ENCODE results near the gene RSRC1. TPM values are rescaled to one million over a fixed set of nuclear protein-coding genes. Genes with fewer than 3 reads are reported as not detected.
A peak's percentile ranks its signal among the peaks of the same experiment; 100 is the strongest.

RSRC1 gene
- total and polyA plus RNA-seq, 3 experiments from 2014 or later: 32.9 to 43.3 (median 35.4) TPM

- no peak overlapping the region for H3K4me3 Mint-ChIP-seq
- H3K9me3 Mint-ChIP-seq: no peaks in the 10 kb centered on the region
- POLR2A ChIA-PET: interaction anchor here (0.7 kb wide), 1 partner anchor 21 kb away, joined by 15 read pairs; no protein-coding TSS in a partner anchor
- CTCF ChIA-PET: no interaction called here
- no peaks in the 10 kb centered on the region for H3K4me1 Mint-ChIP-seq
- no peak overlapping the region for H3K27ac ChIP-seq (ENCODE audit: low read depth, low read length)
- no peak for DNase-seq
- H3K27me3 Mint-ChIP-seq: no peaks in the 10 kb centered on the region
- H3K27me3 ChIP-seq (ENCODE audit: insufficient read depth, low read length, poor library complexity, severe bottlenecking): no peaks in the 10 kb centered on the region
- H3K36me3 Mint-ChIP-seq: peaks cover 0 to 9% (median 4%) of the 10 kb centered on the region in 3 donors
- no peak overlapping the region for H3K27ac Mint-ChIP-seq
- H3K4me1 ChIP-seq (ENCODE audit: insufficient read depth, low read length): no peaks in the 10 kb centered on the region
- no peaks in the 10 kb centered on the region for H3K9me3 ChIP-seq (ENCODE audit: low read length)
- no peak overlapping the region for H3K4me3 ChIP-seq (ENCODE audit: low read length)
- no peaks in the 10 kb centered on the region for H3K36me3 ChIP-seq (ENCODE audit: insufficient read depth, low read length)
These were observed 345.5 kb downstream of the RSRC1 start for GRCh38 chr3:158455406-158455805.

- Histone ChIP-seq H3K27me3 (ENCODE audit: insufficient read depth, low read length, poor library complexity, severe bottlenecking) (no peaks in the 10 kb centered on the region), H3K9me3 (ENCODE audit: low read length) (no peaks in the 10 kb centered on the region), H3K27ac (ENCODE audit: low read depth, low read length) (no peak overlapping the region), H3K4me3 (ENCODE audit: low read length) (no peak overlapping the region), H3K36me3 (ENCODE audit: insufficient read depth, low read length) (no peaks in the 10 kb centered on the region), H3K4me1 (ENCODE audit: insufficient read depth, low read length) (no peaks in the 10 kb centered on the region)
- no peak overlapping the region for H3K4me3 Mint-ChIP-seq
- no peaks in the 10 kb centered on the region for H3K27me3 Mint-ChIP-seq
- H3K4me1 Mint-ChIP-seq: no peaks in the 10 kb centered on the region
- peaks cover 0 to 10% (median 4%) of the 10 kb centered on the region in 3 donors for H3K36me3 Mint-ChIP-seq
- POLR2A ChIA-PET: no interaction called here
- H3K9me3 Mint-ChIP-seq: no peaks in the 10 kb centered on the region
- DNase-seq: no peak
- CTCF ChIA-PET: no interaction called here
- no peak overlapping the region for H3K27ac Mint-ChIP-seq
These were observed 346.2 kb downstream of the RSRC1 start for GRCh38 chr3:158456114-158456513.

- CTCF ChIA-PET: no interaction called here
- no peak overlapping the region for H3K27ac Mint-ChIP-seq
- no peak for DNase-seq
These were observed 348.6 kb downstream of the RSRC1 start for GRCh38 chr3:158458464-158458863.

GRCh38 chr3:158460926-158461325 is 351.0 kb downstream of the RSRC1 start:
- Histone ChIP-seq H3K27me3 (ENCODE audit: insufficient read depth, low read length, poor library complexity, severe bottlenecking) (no peaks in the 10 kb centered on the region), H3K4me3 (ENCODE audit: low read length) (no peak overlapping the region), H3K36me3 (ENCODE audit: insufficient read depth, low read length) (no peaks in the 10 kb centered on the region), H3K4me1 (ENCODE audit: insufficient read depth, low read length) (no peaks in the 10 kb centered on the region), H3K9me3 (ENCODE audit: low read length) (no peaks in the 10 kb centered on the region), H3K27ac (ENCODE audit: low read depth, low read length) (no peak overlapping the region)
- DNase-seq: no peak
- Mint-ChIP-seq H3K9me3 (no peaks in the 10 kb centered on the region), H3K36me3 (peaks cover 0 to 3% (median 1%) of the 10 kb centered on the region in 3 donors), H3K4me3 (no peak overlapping the region), H3K27ac (no peak overlapping the region), H3K27me3 (no peaks in the 10 kb centered on the region), H3K4me1 (peaks cover 0 to 5% (median 0%) of the 10 kb centered on the region in 3 donors)
- POLR2A ChIA-PET: no interaction called here
- CTCF ChIA-PET: no interaction called here

More at GRCh38 chr3:158458464-158458863, 348.6 kb downstream of the RSRC1 start:
- no peaks in the 10 kb centered on the region for H3K4me1 Mint-ChIP-seq
- Histone ChIP-seq H3K27ac (ENCODE audit: low read depth, low read length) (no peak overlapping the region), H3K9me3 (ENCODE audit: low read length) (no peaks in the 10 kb centered on the region), H3K4me1 (ENCODE audit: insufficient read depth, low read length) (no peaks in the 10 kb centered on the region), H3K27me3 (ENCODE audit: insufficient read depth, low read length, poor library complexity, severe bottlenecking) (no peaks in the 10 kb centered on the region), H3K36me3 (ENCODE audit: insufficient read depth, low read length) (no peaks in the 10 kb centered on the region), H3K4me3 (ENCODE audit: low read length) (no peak overlapping the region)
- H3K4me3 Mint-ChIP-seq: no peak overlapping the region
- H3K27me3 Mint-ChIP-seq: no peaks in the 10 kb centered on the region
- peaks cover 0 to 10% (median 1%) of the 10 kb centered on the region in 3 donors for H3K36me3 Mint-ChIP-seq
- no peaks in the 10 kb centered on the region for H3K9me3 Mint-ChIP-seq
- POLR2A ChIA-PET: no interaction called here

- Mint-ChIP-seq H3K9me3 (no peaks in the 10 kb centered on the region), H3K4me3 (no peak overlapping the region), H3K27me3 (no peaks in the 10 kb centered on the region), H3K36me3 (peaks cover 0 to 3% (median 1%) of the 10 kb centered on the region in 3 donors), H3K27ac (no peak overlapping the region), H3K4me1 (peaks cover 0 to 5% (median 0%) of the 10 kb centered on the region in 3 donors)
- ChIA-PET POLR2A (no interaction called here), CTCF (no interaction called here)
- no peaks in the 10 kb centered on the region for H3K4me1 ChIP-seq (ENCODE audit: insufficient read depth, low read length)
- no peak for DNase-seq
- no peak overlapping the region for H3K27ac ChIP-seq (ENCODE audit: low read depth, low read length)
- no peaks in the 10 kb centered on the region for H3K27me3 ChIP-seq (ENCODE audit: insufficient read depth, low read length, poor library complexity, severe bottlenecking)
- no peaks in the 10 kb centered on the region for H3K9me3 ChIP-seq (ENCODE audit: low read length)
- H3K36me3 ChIP-seq (ENCODE audit: insufficient read depth, low read length): no peaks in the 10 kb centered on the region
- H3K4me3 ChIP-seq (ENCODE audit: low read length): no peak overlapping the region
These were observed 353.7 kb downstream of the RSRC1 start for GRCh38 chr3:158463556-158463955.

GRCh38 chr3:158465074-158465473 is 355.2 kb downstream of the RSRC1 start:
- ChIA-PET CTCF (no interaction called here), POLR2A (no interaction called here)
- H3K4me3 Mint-ChIP-seq: no peak overlapping the region
- no peak overlapping the region for H3K27ac Mint-ChIP-seq
- H3K36me3 Mint-ChIP-seq: peaks cover 0 to 3% (median 1%) of the 10 kb centered on the region in 3 donors
- H3K27me3 ChIP-seq (ENCODE audit: insufficient read depth, low read length, poor library complexity, severe bottlenecking): no peaks in the 10 kb centered on the region
- no peaks in the 10 kb centered on the region for H3K27me3 Mint-ChIP-seq
- H3K4me3 ChIP-seq (ENCODE audit: low read length): no peak overlapping the region
- H3K36me3 ChIP-seq (ENCODE audit: insufficient read depth, low read length): no peaks in the 10 kb centered on the region
- no peaks in the 10 kb centered on the region for H3K9me3 ChIP-seq (ENCODE audit: low read length)
- no peak overlapping the region for H3K27ac ChIP-seq (ENCODE audit: low read depth, low read length)
- peaks cover 0 to 5% (median 0%) of the 10 kb centered on the region in 3 donors for H3K4me1 Mint-ChIP-seq
- no peak for DNase-seq
- no peaks in the 10 kb centered on the region for H3K4me1 ChIP-seq (ENCODE audit: insufficient read depth, low read length)
- H3K9me3 Mint-ChIP-seq: no peaks in the 10 kb centered on the region

- no peak overlapping the region for H3K4me3 ChIP-seq (ENCODE audit: low read length)
- no peaks in the 10 kb centered on the region for H3K4me1 Mint-ChIP-seq
- no peaks in the 10 kb centered on the region for H3K36me3 ChIP-seq (ENCODE audit: insufficient read depth, low read length)
- ChIA-PET CTCF (no interaction called here), POLR2A (no interaction called here)
- H3K27me3 Mint-ChIP-seq: no peaks in the 10 kb centered on the region
- no peak overlapping the region for H3K4me3 Mint-ChIP-seq
- H3K27ac Mint-ChIP-seq: peak overlapping the region in 1 of 8 donors; percentile 24
- no peaks in the 10 kb centered on the region for H3K27me3 ChIP-seq (ENCODE audit: insufficient read depth, low read length, poor library complexity, severe bottlenecking)
- H3K9me3 Mint-ChIP-seq: peaks cover 0 to 2% (median 0%) of the 10 kb centered on the region in 5 donors
- DNase-seq: no peak
- H3K27ac ChIP-seq (ENCODE audit: low read depth, low read length): no peak overlapping the region
- H3K4me1 ChIP-seq (ENCODE audit: insufficient read depth, low read length): no peaks in the 10 kb centered on the region
- no peaks in the 10 kb centered on the region for H3K9me3 ChIP-seq (ENCODE audit: low read length)
- H3K36me3 Mint-ChIP-seq: peaks cover 0 to 15% (median 4%) of the 10 kb centered on the region in 3 donors
These were observed 361.2 kb downstream of the RSRC1 start for GRCh38 chr3:158470944-158471638.

- Mint-ChIP-seq H3K27me3 (no peaks in the 10 kb centered on the region), H3K36me3 (peaks cover 0 to 15% (median 5%) of the 10 kb centered on the region in 3 donors), H3K27ac (no peak overlapping the region), H3K4me1 (no peaks in the 10 kb centered on the region), H3K4me3 (no peak overlapping the region), H3K9me3 (peaks cover 0 to 2% (median 0%) of the 10 kb centered on the region in 5 donors)
- H3K27me3 ChIP-seq (ENCODE audit: insufficient read depth, low read length, poor library complexity, severe bottlenecking): no peaks in the 10 kb centered on the region
- H3K27ac ChIP-seq (ENCODE audit: low read depth, low read length): no peak overlapping the region
- H3K9me3 ChIP-seq (ENCODE audit: low read length): no peaks in the 10 kb centered on the region
- CTCF ChIA-PET: no interaction called here
- H3K4me3 ChIP-seq (ENCODE audit: low read length): no peak overlapping the region
- POLR2A ChIA-PET: no interaction called here
- no peaks in the 10 kb centered on the region for H3K4me1 ChIP-seq (ENCODE audit: insufficient read depth, low read length)
- no peaks in the 10 kb centered on the region for H3K36me3 ChIP-seq (ENCODE audit: insufficient read depth, low read length)
- DNase-seq: no peak
These were observed 361.9 kb downstream of the RSRC1 start for GRCh38 chr3:158471639-158472294.
